Neural cell (in vitro differentiated cells): Measurements from ENCODE around the gene RPL35.

Source experiments
- CTCF ChIP-seq: fragments of 450-650 bp; IDR thresholded peaks from 2 replicates; pipeline ENCODE4 v1.5.1; 2014; ENCODE audit warnings: antibody characterized with exemption, mild to moderate bottlenecking, moderate library complexity; ENCODE audit not compliant: poor library complexity, severe bottlenecking
- EZH2 ChIP-seq: fragments of 200-600, 300-800 bp; shearing (Covaris generic), sonication (generic); IDR thresholded peaks from 2 replicates; pipeline ENCODE4 v1.6.1; 2014; ENCODE audit warnings: antibody characterized with exemption, low read length, borderline replicate concordance, mild to moderate bottlenecking; ENCODE audit not compliant: insufficient read depth, poor library complexity, severe bottlenecking
- RAD21 ChIP-seq: fragments of 450-650 bp; conservative IDR thresholded peaks from 2 replicates; pipeline ENCODE4 v1.6.1; 2014; ENCODE audit warnings: antibody characterized with exemption, mild to moderate bottlenecking, moderate library complexity
- REST ChIP-seq: IDR thresholded peaks from 2 replicates; pipeline ENCODE4 v1.6.1; 2012; ENCODE audit warnings: borderline replicate concordance
- SMC3 ChIP-seq: fragments of 450-650 bp; conservative IDR thresholded peaks from 2 replicates; pipeline ENCODE4 v1.6.1; 2014; ENCODE audit warnings: antibody characterized with exemption, mild to moderate bottlenecking, moderate library complexity; ENCODE audit not compliant: poor library complexity

DNA sequence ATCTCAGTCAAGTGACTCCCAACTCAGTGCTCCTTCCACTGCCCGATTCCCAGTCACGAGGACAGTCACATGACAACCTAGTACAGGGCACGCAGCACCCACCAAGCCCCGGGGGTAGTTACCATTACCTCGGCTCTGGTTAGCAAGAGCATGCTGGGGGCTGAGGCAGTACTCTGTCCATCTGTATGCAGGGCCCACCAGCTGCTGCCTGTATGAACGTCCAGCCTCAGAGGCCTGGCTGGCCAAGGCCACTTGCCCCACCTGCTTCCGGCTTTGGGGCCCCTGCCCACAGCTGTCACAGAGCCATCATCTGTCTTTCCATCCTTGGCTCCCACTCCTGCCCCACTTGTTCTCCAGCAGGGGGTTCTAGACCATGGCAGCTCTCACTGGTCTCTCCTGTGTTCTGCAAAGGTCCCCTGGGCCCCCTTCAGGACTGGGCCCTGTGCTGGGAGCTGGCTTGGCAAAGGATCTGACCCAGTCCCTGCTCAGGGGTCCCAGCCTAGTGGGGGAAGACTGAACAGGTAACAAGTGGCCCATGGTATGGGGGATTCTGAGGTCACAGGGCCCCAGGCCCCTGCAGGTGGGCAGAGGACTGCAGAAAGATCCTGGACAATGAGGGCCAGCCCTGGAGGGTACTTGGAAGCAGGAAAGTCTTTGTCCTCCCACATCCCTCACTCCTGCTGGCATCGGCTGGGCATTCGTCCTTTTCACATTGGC, 3.3 kb downstream of the RPL35 start:
- no peak for TF ChIP-seq REST
- TF ChIP-seq CTCF: no peak
- TF ChIP-seq RAD21: no peak
- TF ChIP-seq EZH2: no peak
- no peak for TF ChIP-seq SMC3
